Measurements from ENCODE around the gene ERFL. TPM values are rescaled to one million over a fixed set of nuclear protein-coding genes. Genes with fewer than 3 reads are reported as not detected.
"Not testable (repeated sequence)": the region's sequence is repeated elsewhere in the genome, so short reads cannot be mapped to it uniquely, and the experiment has no call there.

Gene ERFL
- total RNA-seq, 2 experiments from 2014 or later, result 1.3 to 2.0 TPM

GRCh38 chr19:41915776-41916414 is 12.4 kb downstream of the ERFL start:
- Mint-ChIP-seq H3K4me1 (ENCODE audit: low read depth) (peaks cover 18% of the 10 kb centered on the region), H3K36me3 (no peaks in the 10 kb centered on the region), H3K27ac (no peak overlapping the region), H3K9me3 (no peaks in the 10 kb centered on the region), H3K27me3 (peaks cover 21% of the 10 kb centered on the region), H3K4me3 (no peak overlapping the region)
- ChIA-PET CTCF (no interaction called here), POLR2A (no interaction called here)
- intact Hi-C loops (cut with micrococcal nuclease), result no loop called here
- DNase-seq, result no peak

GRCh38 chr19:41915021-41915775 is 13.1 kb downstream of the ERFL start:
- peaks cover 21% of the 10 kb centered on the region for H3K27me3 Mint-ChIP-seq
- intact Hi-C loops (cut with micrococcal nuclease), result no loop called here
- no peaks in the 10 kb centered on the region for H3K36me3 Mint-ChIP-seq
- H3K27ac Mint-ChIP-seq, result no peak overlapping the region
- ChIA-PET CTCF (no interaction called here), POLR2A (no interaction called here)
- H3K4me1 Mint-ChIP-seq (ENCODE audit: low read depth), result peaks cover 23% of the 10 kb centered on the region
- no peak overlapping the region for H3K4me3 Mint-ChIP-seq
- no peak for DNase-seq
- no peaks in the 10 kb centered on the region for H3K9me3 Mint-ChIP-seq

GRCh38 chr19:41914424-41914834 is 13.8 kb downstream of the ERFL start:
- intact Hi-C loops (cut with micrococcal nuclease), result not testable (repeated sequence)

GRCh38 chr19:41913538-41914423 is 14.5 kb downstream of the ERFL start:
- Mint-ChIP-seq H3K27me3 (peaks cover 21% of the 10 kb centered on the region), H3K9me3 (no peaks in the 10 kb centered on the region), H3K27ac (no peak overlapping the region), H3K36me3 (no peaks in the 10 kb centered on the region), H3K4me1 (ENCODE audit: low read depth) (peaks cover 23% of the 10 kb centered on the region), H3K4me3 (no peak overlapping the region)
- ChIA-PET POLR2A (no interaction called here), CTCF (no interaction called here)
- intact Hi-C loops (cut with micrococcal nuclease), result no loop called here
- no peak for DNase-seq

More at GRCh38 chr19:41914424-41914834, 13.8 kb downstream of the ERFL start:
- POLR2A ChIA-PET, H3K27ac Mint-ChIP-seq, CTCF ChIA-PET, H3K36me3 Mint-ChIP-seq, DNase-seq, H3K9me3 Mint-ChIP-seq, H3K4me3 Mint-ChIP-seq: not testable (repeated sequence)
- Mint-ChIP-seq H3K27me3 (peaks cover 21% of the 10 kb centered on the region), H3K4me1 (ENCODE audit: low read depth) (peaks cover 23% of the 10 kb centered on the region)

GRCh38 chr19:41912899-41913537 is 15.2 kb downstream of the ERFL start:
- no peak for DNase-seq
- Mint-ChIP-seq H3K36me3 (no peaks in the 10 kb centered on the region), H3K4me3 (no peak overlapping the region), H3K27ac (no peak overlapping the region), H3K4me1 (ENCODE audit: low read depth) (peaks cover 23% of the 10 kb centered on the region), H3K27me3 (peaks cover 21% of the 10 kb centered on the region), H3K9me3 (no peaks in the 10 kb centered on the region)
- CTCF ChIA-PET, result no interaction called here
- POLR2A ChIA-PET, result interaction anchor here (0.9 kb wide), 1 partner anchor 23 kb away, joined by 3 read pairs; no protein-coding TSS in a partner anchor
- intact Hi-C loops (cut with micrococcal nuclease), result no loop called here

- CTCF ChIA-PET, result interaction anchor here (0.6 to 0.7 kb wide), 2 partner anchors 40 to 141 kb away, joined by 3 read pairs; no protein-coding TSS in a partner anchor
- intact Hi-C loops (cut with micrococcal nuclease), result no loop called here
- POLR2A ChIA-PET, result interaction anchor here (0.8 to 2.3 kb wide), 6 partner anchors 9 to 28 kb away, joined by 3 to 8 read pairs (median 3); no protein-coding TSS in a partner anchor
- no peak for DNase-seq
- H3K27ac Mint-ChIP-seq, result peak overlapping the region; percentile 24
- no peak overlapping the region for H3K4me3 Mint-ChIP-seq
- peaks cover 3% of the 10 kb centered on the region for H3K36me3 Mint-ChIP-seq
- peaks cover 21% of the 10 kb centered on the region for H3K27me3 Mint-ChIP-seq
- peaks cover 23% of the 10 kb centered on the region for H3K4me1 Mint-ChIP-seq (ENCODE audit: low read depth)
- H3K9me3 Mint-ChIP-seq, result no peaks in the 10 kb centered on the region
Observed at GRCh38 chr19:41911889-41912731, 16.1 kb downstream of the ERFL start.

- intact Hi-C loops (cut with micrococcal nuclease), result no loop called here
- ChIA-PET POLR2A (interaction anchor here (0.8 to 2.3 kb wide), 5 partner anchors 8 to 27 kb away, joined by 3 to 8 read pairs (median 3); no protein-coding TSS in a partner anchor), CTCF (interaction anchor here (0.6 kb wide), 1 partner anchor 41 kb away, joined by 3 read pairs; no protein-coding TSS in a partner anchor)
- Mint-ChIP-seq H3K36me3 (peaks cover 7% of the 10 kb centered on the region), H3K27me3 (peaks cover 21% of the 10 kb centered on the region), H3K27ac (peak overlapping the region; percentile 6), H3K4me3 (no peak overlapping the region), H3K4me1 (ENCODE audit: low read depth) (peaks cover 26% of the 10 kb centered on the region), H3K9me3 (no peaks in the 10 kb centered on the region)
- no peak for DNase-seq
Observed at GRCh38 chr19:41910992-41911888, 17.0 kb downstream of the ERFL start.

- intact Hi-C loops (cut with micrococcal nuclease), result no loop called here
- Mint-ChIP-seq H3K9me3 (no peaks in the 10 kb centered on the region), H3K4me3 (no peak overlapping the region), H3K27me3 (peaks cover 21% of the 10 kb centered on the region), H3K36me3 (peaks cover 14% of the 10 kb centered on the region), H3K27ac (peak overlapping the region; percentile 6), H3K4me1 (ENCODE audit: low read depth) (peaks cover 30% of the 10 kb centered on the region)
- DNase-seq, result no peak
- ChIA-PET CTCF (no interaction called here), POLR2A (interaction anchor here (2.3 kb wide), 1 partner anchor 9 kb away, joined by 8 read pairs; no protein-coding TSS in a partner anchor)
Observed at GRCh38 chr19:41910240-41910991, 17.8 kb downstream of the ERFL start.

- Mint-ChIP-seq H3K27me3 (peaks cover 21% of the 10 kb centered on the region), H3K27ac (no peak overlapping the region), H3K36me3 (peaks cover 21% of the 10 kb centered on the region), H3K9me3 (no peaks in the 10 kb centered on the region), H3K4me3 (no peak overlapping the region), H3K4me1 (ENCODE audit: low read depth) (peaks cover 30% of the 10 kb centered on the region)
- intact Hi-C loops (cut with micrococcal nuclease), result no loop called here
- ChIA-PET CTCF (no interaction called here), POLR2A (interaction anchor here (2.3 kb wide), 1 partner anchor 8 kb away, joined by 8 read pairs; no protein-coding TSS in a partner anchor)
- DNase-seq, result no peak
Observed at GRCh38 chr19:41909706-41910105, 18.5 kb downstream of the ERFL start.

All from activated CD4-positive, alpha-beta memory T cell treated with anti-CD3 and anti-CD28 coated beads for 36 hours (primary cell).